Esophagus squamous epithelium (tissue), 5 donors: ENCODE measurements around the gene DNAJC13. TPM values are rescaled to one million over a fixed set of nuclear protein-coding genes. Genes with fewer than 3 reads are reported as not detected.
A peak's percentile ranks its signal among the peaks of the same experiment; 100 is the strongest.

Experiments
- DNase-seq: peaks from one replicate; lab custom pipeline; 2025; lab: John Stamatoyannopoulos, UW
- H3K27ac ChIP-seq, 4 donors: fragments of 200-600 bp; sonication (generic); one replicate each; pipeline ENCODE4 v1.5.1; 2016 to 2019; ENCODE audit warnings: mild to moderate bottlenecking in 1 of 4
- H3K27me3 ChIP-seq, 4 donors: fragments of 200-600 bp; sonication (generic); 1 replicate in 3 of 4; 2 replicates in 1 of 4; pipeline versions ENCODE4 v1.5.1 to v1.6.0; 2017 to 2021; ENCODE audit warnings: antibody characterized with exemption in 1 of 4
- H3K36me3 ChIP-seq, 3 donors: fragments of 200-600 bp; sonication (generic); one replicate each; pipeline ENCODE4 v1.5.1; 2016 to 2019
- H3K4me1 ChIP-seq, 3 donors: fragments of 200-600 bp; sonication (generic); one replicate each; pipeline ENCODE4 v1.5.1; 2017 to 2019
- H3K4me3 ChIP-seq, 4 donors: fragments of 200-600 bp; sonication (generic); 1 replicate in 3 of 4; 2 replicates in 1 of 4; pipeline ENCODE4 v1.5.1; 2016 to 2019; ENCODE audit warnings: mild to moderate bottlenecking in 2 of 4, moderate library complexity in 1 of 4
- H3K9me3 ChIP-seq, 3 donors: fragments of 200-600 bp; sonication (generic); one replicate each; pipeline ENCODE4 v1.5.1; 2016 to 2019
- POLR2A ChIP-seq, 4 donors: fragments of 450-650 bp; IDR thresholded peaks; one replicate each; pipeline ENCODE4 v1.6.1; 2017; ENCODE audit warnings: antibody characterized with exemption in 4 of 4, mild to moderate bottlenecking in 4 of 4, moderate library complexity in 3 of 4
- WGBS, 2 donors: methylation state at CpG; one replicate each; pipeline ENCODE4 v1.1.5; 2018; 5-methylcytosine and 5-hydroxymethylcytosine counted together
- intact Hi-C: fragments of 100-400 bp; cut with DNase I; formaldehyde crosslinking; loops from one replicate; pipeline ENCODE4 v1.15.0; 2022
- total RNA-seq, 4 donors: library from RNA; depleted of rRNA; stranded (reverse); fragments of >200 nt; gene quantifications; one replicate each; pipeline ENCODE4 v1.1.0, GENCODE V29; 2016
- TF ChIP-seq, protein P1 (sequence below), 6 experiments: fragments of 450-650 bp in 4 of 6; fragments of 200-600 bp in 2 of 6; sonication (generic) in 2 of 6; IDR thresholded peaks; one replicate each; pipeline ENCODE4 v1.5.1; 2016 to 2019; ENCODE audit warnings: antibody characterized with exemption in 6 of 6, mild to moderate bottlenecking in 4 of 6, moderate library complexity in 4 of 6
- donor health status: DM: yes; HTN: yes; CAD: no.

The DNAJC13 gene
- total RNA-seq, 4 donors from 2014 or later = 23.0 to 36.4 (median 25.9) TPM

- Histone ChIP-seq H3K27ac (no peak overlapping the region), H3K27me3 (no peaks in the 10 kb centered on the region), H3K36me3 (peaks cover 0 to 99% (median 20%) of the 10 kb centered on the region in 3 donors), H3K4me1 (no peaks in the 10 kb centered on the region), H3K9me3 (no peaks in the 10 kb centered on the region), H3K4me3 (no peak overlapping the region)
- TF ChIP-seq, protein P1, sequence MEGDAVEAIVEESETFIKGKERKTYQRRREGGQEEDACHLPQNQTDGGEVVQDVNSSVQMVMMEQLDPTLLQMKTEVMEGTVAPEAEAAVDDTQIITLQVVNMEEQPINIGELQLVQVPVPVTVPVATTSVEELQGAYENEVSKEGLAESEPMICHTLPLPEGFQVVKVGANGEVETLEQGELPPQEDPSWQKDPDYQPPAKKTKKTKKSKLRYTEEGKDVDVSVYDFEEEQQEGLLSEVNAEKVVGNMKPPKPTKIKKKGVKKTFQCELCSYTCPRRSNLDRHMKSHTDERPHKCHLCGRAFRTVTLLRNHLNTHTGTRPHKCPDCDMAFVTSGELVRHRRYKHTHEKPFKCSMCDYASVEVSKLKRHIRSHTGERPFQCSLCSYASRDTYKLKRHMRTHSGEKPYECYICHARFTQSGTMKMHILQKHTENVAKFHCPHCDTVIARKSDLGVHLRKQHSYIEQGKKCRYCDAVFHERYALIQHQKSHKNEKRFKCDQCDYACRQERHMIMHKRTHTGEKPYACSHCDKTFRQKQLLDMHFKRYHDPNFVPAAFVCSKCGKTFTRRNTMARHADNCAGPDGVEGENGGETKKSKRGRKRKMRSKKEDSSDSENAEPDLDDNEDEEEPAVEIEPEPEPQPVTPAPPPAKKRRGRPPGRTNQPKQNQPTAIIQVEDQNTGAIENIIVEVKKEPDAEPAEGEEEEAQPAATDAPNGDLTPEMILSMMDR (IDR thresholded peaks at IDR 0.05) = no peak
- TF ChIP-seq POLR2A (IDR thresholded peaks at IDR 0.05) = no peak
- intact Hi-C loops = no loop called here
- WGBS, 2 donors = 86 to 95% methylated on average over 1 of the region's 1 CpG
- no peak for DNase-seq
These were observed 92.2 kb downstream of the DNAJC13 start for GRCh38 chr3:132509506-132509905.

- 92 to 94% methylated on average over 5 of the region's 5 CpGs for WGBS, 2 donors
- no peak for DNase-seq
- Histone ChIP-seq H3K9me3 (no peaks in the 10 kb centered on the region), H3K4me3 (no peak overlapping the region), H3K27me3 (no peaks in the 10 kb centered on the region), H3K27ac (no peak overlapping the region), H3K4me1 (no peaks in the 10 kb centered on the region), H3K36me3 (peaks cover 0 to 99% (median 15%) of the 10 kb centered on the region in 3 donors)
- no peak for TF ChIP-seq POLR2A (IDR thresholded peaks at IDR 0.05)
- TF ChIP-seq, protein P1 (IDR thresholded peaks at IDR 0.05) = no peak
- intact Hi-C loops = no loop called here
These were observed 95.8 kb downstream of the DNAJC13 start for GRCh38 chr3:132513057-132513456.

DNA sequence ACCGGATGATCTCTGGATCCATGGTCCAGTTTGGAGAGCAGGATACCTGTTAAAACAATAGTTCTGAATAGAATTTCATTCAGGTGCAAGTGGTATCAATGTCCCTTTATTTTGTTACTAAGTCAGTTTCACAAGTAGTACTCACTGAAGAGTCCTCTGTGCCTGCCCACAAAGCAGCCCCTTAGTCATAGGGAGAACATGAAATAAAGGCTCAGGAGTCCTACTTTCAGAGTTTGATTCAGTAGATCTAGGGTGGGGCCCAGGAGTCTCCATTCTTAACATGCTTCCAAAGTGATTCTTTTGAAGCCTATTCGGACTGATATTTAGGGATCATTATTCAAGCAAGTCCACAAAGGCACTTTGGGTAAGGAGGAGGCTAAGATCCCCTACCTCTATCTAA, 100.0 kb downstream of the DNAJC13 start:
- peak overlapping the region in 1 of 4 donors; percentile 3 for H3K27ac ChIP-seq
- peaks cover 0 to 100% (median 13%) of the 10 kb centered on the region in 3 donors for H3K36me3 ChIP-seq
- WGBS, 2 donors = 81 to 92% methylated on average over 2 of the region's 2 CpGs
- no peak overlapping the region for H3K4me3 ChIP-seq
- no peaks in the 10 kb centered on the region for H3K9me3 ChIP-seq
- no peak for DNase-seq
- TF ChIP-seq, protein P1 (IDR thresholded peaks at IDR 0.05) = no peak
- no peak for TF ChIP-seq POLR2A (IDR thresholded peaks at IDR 0.05)
- H3K27me3 ChIP-seq = no peaks in the 10 kb centered on the region
- no peaks in the 10 kb centered on the region for H3K4me1 ChIP-seq
- intact Hi-C loops = no loop called here

- H3K27me3 ChIP-seq = no peaks in the 10 kb centered on the region
- no peak overlapping the region for H3K27ac ChIP-seq
- no peak for DNase-seq
- 85 to 88% methylated on average over 5 of the region's 5 CpGs for WGBS, 2 donors
- no peaks in the 10 kb centered on the region for H3K4me1 ChIP-seq
- no peaks in the 10 kb centered on the region for H3K9me3 ChIP-seq
- intact Hi-C loops = no loop called here
- TF ChIP-seq, protein P1 (IDR thresholded peaks at IDR 0.05) = no peak
- TF ChIP-seq POLR2A (IDR thresholded peaks at IDR 0.05) = no peak
- no peak overlapping the region for H3K4me3 ChIP-seq
- H3K36me3 ChIP-seq = peaks cover 0 to 100% (median 13%) of the 10 kb centered on the region in 3 donors
These were observed 102.6 kb downstream of the DNAJC13 start for GRCh38 chr3:132519914-132520313.

GRCh38 chr3:132521901-132522300, 104.6 kb downstream of the DNAJC13 start:
- WGBS, 2 donors = 88 to 93% methylated on average over 5 of the region's 5 CpGs
- intact Hi-C loops = no loop called here
- H3K27ac ChIP-seq = no peak overlapping the region

More at GRCh38 chr3:132521901-132522300, 104.6 kb downstream of the DNAJC13 start:
- DNase-seq = no peak
- no peaks in the 10 kb centered on the region for H3K9me3 ChIP-seq
- H3K4me1 ChIP-seq = no peaks in the 10 kb centered on the region
- peaks cover 0 to 100% (median 16%) of the 10 kb centered on the region in 3 donors for H3K36me3 ChIP-seq
- no peak overlapping the region for H3K4me3 ChIP-seq
- H3K27me3 ChIP-seq = no peaks in the 10 kb centered on the region
- TF ChIP-seq, protein P1 (IDR thresholded peaks at IDR 0.05) = no peak
- no peak for TF ChIP-seq POLR2A (IDR thresholded peaks at IDR 0.05)
